Stomach (tissue), 9 donors: ENCODE results near the gene CCND1. TPM values are rescaled to one million over a fixed set of nuclear protein-coding genes. Genes with fewer than 3 reads are reported as not detected.
A peak's percentile ranks its signal among the peaks of the same experiment; 100 is the strongest.

Experiments
- DNase-seq, 2 donors: peaks; one replicate each; pipeline versions ENCODE4 v3.0.0 to v3.0.0-alpha.2; 2013 to 2019
- H3K27ac ChIP-seq, 5 donors: fragments of 200-600 bp in 4 of 5; sonication (generic) in 4 of 5; one replicate each; pipeline ENCODE4 v1.5.1; 2013 to 2019; ENCODE audit warnings: mild to moderate bottlenecking in 1 of 5, moderate library complexity in 1 of 5
- H3K27me3 ChIP-seq, 3 donors: fragments of 200-600 bp; sonication (generic); one replicate each; pipeline ENCODE4 v1.5.1; 2017 to 2019; ENCODE audit warnings: mixed run types in 1 of 3
- H3K36me3 ChIP-seq, 4 donors: fragments of 200-600 bp; sonication (generic); 1 replicate in 3 of 4; 2 replicates in 1 of 4; pipeline ENCODE4 v1.5.1; 2016 to 2019
- H3K4me1 ChIP-seq, 4 donors: fragments of 200-600 bp; sonication (generic); one replicate each; pipeline ENCODE4 v1.5.1; 2016 to 2019
- H3K4me3 ChIP-seq, 4 donors: fragments of 200-600 bp; sonication (generic) in 3 of 4; one replicate each; pipeline ENCODE4 v1.5.1; 2016 to 2019; ENCODE audit warnings: mild to moderate bottlenecking in 1 of 4
- H3K9me3 ChIP-seq, 4 donors: fragments of 200-600 bp; sonication (generic); one replicate each; pipeline ENCODE4 v1.5.1; 2016 to 2019
- EP300 ChIP-seq: sonication (generic); formaldehyde crosslinking; IDR thresholded peaks from one replicate; pipeline ENCODE4 v1.6.1; 2017; ENCODE audit warnings: antibody characterized with exemption
- POLR2A ChIP-seq, 4 donors: fragments of 450-650 bp; IDR thresholded peaks; one replicate each; pipeline ENCODE4 v1.6.1; 2016; ENCODE audit warnings: antibody characterized with exemption in 4 of 4, control low read depth in 2 of 4, mild to moderate bottlenecking in 1 of 4, moderate library complexity in 1 of 4
- POLR2AphosphoS5 ChIP-seq, 3 donors: sonication (generic); formaldehyde crosslinking; IDR thresholded peaks; one replicate each; pipeline ENCODE4 v1.6.1; 2016; ENCODE audit warnings: antibody characterized with exemption in 3 of 3
- WGBS, 5 donors: extraction: QIAGEN DNeasy Blood & Tissue Kit in 3 of 5; methylation state at CpG; one replicate each; pipeline versions ENCODE4 v1.1.5 to v1.1.7; 2013 to 2018; 5-methylcytosine and 5-hydroxymethylcytosine counted together
- intact Hi-C: fragments of 100-400 bp; cut with DNase I; formaldehyde crosslinking; loops from one replicate; pipeline ENCODE4 v1.15.1; 2023; ENCODE audit warnings: low total_unique reads
- polyA plus RNA-seq, 3 donors: library from polyadenylated mRNA; stranded (reverse); fragments of 200-250 nt; gene quantifications; one replicate each; pipeline ENCODE4 v1.2.3, GENCODE V29; 2013
- total RNA-seq, 5 donors: library from RNA; depleted of rRNA; stranded (reverse); fragments of >200 nt; gene quantifications; one replicate each; pipeline versions ENCODE4 v1.1.0 to v1.2.3, GENCODE V29; 2014 to 2016
- TF ChIP-seq, protein P1 (sequence below), 7 experiments: fragments of 450-650 bp in 4 of 7; fragments of 200-600 bp in 3 of 7; sonication (generic) in 3 of 7; IDR thresholded peaks; one replicate each; pipeline ENCODE4 v1.5.1; 2016 to 2019; ENCODE audit warnings: antibody characterized with exemption in 7 of 7, control low read depth in 2 of 7, mild to moderate bottlenecking in 1 of 7
- donor health status: healthy with polysubstance abuse.
- donor health status: Bipolar disorder and iron deficiency.
- donor health status: healthy.

Gene CCND1
- total and polyA plus RNA-seq, 8 donors = 17.6 to 293 (median 55.1) TPM

GRCh38 chr11:69636512-69637197 is 4.3 kb upstream of the CCND1 start:
- no peaks in the 10 kb centered on the region for H3K9me3 ChIP-seq
- H3K4me3 ChIP-seq = peak overlapping the region; percentile 33 to 50 (median 41)
- DNase-seq = peak; percentile 62 to 90
- WGBS, 5 donors = 2 to 8% (median 5%) methylated on average over 52 to 63 of the region's 63 CpGs
- H3K27ac ChIP-seq = peak overlapping the region in 2 of 5 donors; percentile 52 to 56
- intact Hi-C loops = no loop called here
- H3K4me1 ChIP-seq = peaks cover 55 to 60% (median 57%) of the 10 kb centered on the region in 4 donors
- TF ChIP-seq POLR2AphosphoS5 (IDR thresholded peaks at IDR 0.05) (peak; percentile 46 to 80 (median 61)), EP300 (no peak)
- peaks cover 8 to 80% (median 50%) of the 10 kb centered on the region in 3 donors for H3K27me3 ChIP-seq
- H3K36me3 ChIP-seq = no peaks in the 10 kb centered on the region

DNA sequence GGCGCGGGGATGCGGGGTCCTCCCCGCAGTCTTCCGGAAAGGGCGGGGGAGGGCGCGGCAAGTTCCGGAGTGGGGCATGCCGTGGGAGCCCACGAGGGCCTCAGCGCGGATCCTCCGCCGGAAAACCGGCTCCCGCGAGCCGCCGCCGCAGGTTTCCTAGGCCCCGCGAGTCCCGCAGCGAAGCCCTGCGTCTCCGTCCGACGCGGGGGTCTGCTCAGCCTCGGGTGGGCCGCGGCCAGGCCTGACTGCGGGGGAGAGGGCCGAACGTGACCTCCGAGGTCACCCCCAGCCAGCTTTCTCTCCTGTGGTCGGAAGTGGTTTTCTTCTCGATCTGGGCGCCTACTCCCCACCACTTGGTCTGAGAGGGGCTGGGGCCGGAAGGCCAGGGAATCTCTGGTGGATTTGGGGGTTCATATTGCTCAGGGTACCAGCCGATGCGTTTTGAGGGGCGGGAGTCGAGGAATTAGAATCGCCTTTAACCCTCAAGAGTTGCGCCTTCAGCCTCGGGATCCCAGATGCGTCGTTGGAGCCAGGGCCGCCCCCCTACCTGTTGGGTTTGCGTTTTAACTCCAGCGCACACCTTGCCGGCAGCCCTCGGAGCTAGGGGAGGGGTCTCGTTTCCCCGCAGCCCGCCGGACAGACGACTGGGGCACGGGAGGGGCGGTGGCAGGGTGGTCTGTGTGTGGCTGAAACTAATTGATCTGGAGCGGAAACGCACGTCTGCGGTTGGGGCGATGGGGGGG is 3.6 kb upstream of the CCND1 start:
- peak overlapping the region in 4 of 5 donors; percentile 73 to 86 (median 75) for H3K27ac ChIP-seq
- intact Hi-C loops = no loop called here
- H3K4me1 ChIP-seq = peaks cover 59 to 67% (median 63%) of the 10 kb centered on the region in 4 donors
- TF ChIP-seq POLR2A (IDR thresholded peaks at IDR 0.05) (no peak), EP300 (no peak), POLR2AphosphoS5 (IDR thresholded peaks at IDR 0.05) (no peak)
- TF ChIP-seq, protein P1, sequence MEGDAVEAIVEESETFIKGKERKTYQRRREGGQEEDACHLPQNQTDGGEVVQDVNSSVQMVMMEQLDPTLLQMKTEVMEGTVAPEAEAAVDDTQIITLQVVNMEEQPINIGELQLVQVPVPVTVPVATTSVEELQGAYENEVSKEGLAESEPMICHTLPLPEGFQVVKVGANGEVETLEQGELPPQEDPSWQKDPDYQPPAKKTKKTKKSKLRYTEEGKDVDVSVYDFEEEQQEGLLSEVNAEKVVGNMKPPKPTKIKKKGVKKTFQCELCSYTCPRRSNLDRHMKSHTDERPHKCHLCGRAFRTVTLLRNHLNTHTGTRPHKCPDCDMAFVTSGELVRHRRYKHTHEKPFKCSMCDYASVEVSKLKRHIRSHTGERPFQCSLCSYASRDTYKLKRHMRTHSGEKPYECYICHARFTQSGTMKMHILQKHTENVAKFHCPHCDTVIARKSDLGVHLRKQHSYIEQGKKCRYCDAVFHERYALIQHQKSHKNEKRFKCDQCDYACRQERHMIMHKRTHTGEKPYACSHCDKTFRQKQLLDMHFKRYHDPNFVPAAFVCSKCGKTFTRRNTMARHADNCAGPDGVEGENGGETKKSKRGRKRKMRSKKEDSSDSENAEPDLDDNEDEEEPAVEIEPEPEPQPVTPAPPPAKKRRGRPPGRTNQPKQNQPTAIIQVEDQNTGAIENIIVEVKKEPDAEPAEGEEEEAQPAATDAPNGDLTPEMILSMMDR (IDR thresholded peaks at IDR 0.05) = no peak
- peaks cover 8 to 88% (median 54%) of the 10 kb centered on the region in 3 donors for H3K27me3 ChIP-seq
- 11 to 29% (median 16%) methylated on average over 36 to 67 of the region's 67 CpGs for WGBS, 5 donors
- H3K36me3 ChIP-seq = no peaks in the 10 kb centered on the region
- H3K9me3 ChIP-seq = no peaks in the 10 kb centered on the region
- DNase-seq = peak in 1 of 2 donors; percentile 44
- H3K4me3 ChIP-seq = peak overlapping the region; percentile 37 to 50 (median 41)

GRCh38 chr11:69637941-69638871 is 2.8 kb upstream of the CCND1 start:
- peak overlapping the region; percentile 37 to 50 (median 41) for H3K4me3 ChIP-seq
- H3K36me3 ChIP-seq = no peaks in the 10 kb centered on the region
- H3K4me1 ChIP-seq = peaks cover 65 to 75% (median 70%) of the 10 kb centered on the region in 4 donors
- peak overlapping the region; percentile 44 to 86 (median 73) for H3K27ac ChIP-seq
- WGBS, 5 donors = 1 to 4% (median 2%) methylated on average over 28 to 78 of the region's 78 CpGs
- H3K27me3 ChIP-seq = peaks cover 8 to 96% (median 54%) of the 10 kb centered on the region in 3 donors
- DNase-seq = peak; percentile 77 to 87
- intact Hi-C loops = no loop called here
- H3K9me3 ChIP-seq = no peaks in the 10 kb centered on the region
- TF ChIP-seq EP300 (no peak), POLR2A (IDR thresholded peaks at IDR 0.05) (no peak)
- TF ChIP-seq, protein P1 (IDR thresholded peaks at IDR 0.05) = no peak

DNA sequence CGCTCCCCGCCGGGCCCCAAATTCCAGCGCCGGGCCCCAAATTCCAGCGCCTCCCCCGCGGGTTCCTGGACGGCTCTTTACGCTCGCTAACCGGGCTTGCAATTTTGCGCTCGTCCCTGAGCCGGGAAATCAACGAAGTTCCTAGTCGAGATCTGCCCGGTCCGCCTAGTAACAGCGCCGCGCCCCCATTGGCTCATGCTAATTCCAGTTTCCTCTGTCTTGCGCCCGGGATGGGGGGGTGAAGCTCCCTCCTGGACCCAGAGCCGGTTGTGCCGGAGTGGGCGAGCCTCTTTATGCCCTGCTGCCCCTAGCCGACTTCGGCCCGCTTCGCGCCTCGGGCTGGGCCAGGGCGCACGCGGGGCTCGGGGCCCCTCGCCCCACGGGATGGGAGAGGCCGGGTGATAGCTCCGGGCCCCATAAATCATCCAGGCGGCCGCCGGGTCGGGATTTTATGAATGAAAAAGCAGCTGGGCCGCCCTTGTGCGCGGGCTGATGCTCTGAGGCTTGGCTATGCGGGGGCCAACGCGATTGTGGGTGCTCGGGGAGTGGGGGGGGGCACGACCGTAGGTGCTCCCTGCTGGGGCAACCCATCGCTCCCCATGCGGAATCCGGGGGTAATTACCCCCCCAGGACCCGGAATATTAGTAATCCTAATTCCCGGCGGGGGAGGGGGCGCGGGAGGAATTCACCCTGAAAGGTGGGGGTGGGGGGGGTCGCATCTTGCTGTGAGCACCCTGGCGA is 1.8 kb upstream of the CCND1 start:
- WGBS, 5 donors = 0 to 2% (median 1%) methylated on average over 21 to 64 of the region's 64 CpGs
- H3K4me3 ChIP-seq = peak overlapping the region; percentile 37 to 50 (median 41)
- peaks cover 74 to 84% (median 79%) of the 10 kb centered on the region in 4 donors for H3K4me1 ChIP-seq
- H3K9me3 ChIP-seq = no peaks in the 10 kb centered on the region
- peaks cover 0 to 6% (median 0%) of the 10 kb centered on the region in 4 donors for H3K36me3 ChIP-seq
- H3K27me3 ChIP-seq = peaks cover 8 to 99% (median 54%) of the 10 kb centered on the region in 3 donors
- DNase-seq = peak; percentile 91 to 97
- TF ChIP-seq, protein P1 (IDR thresholded peaks at IDR 0.05) = no peak
- TF ChIP-seq POLR2AphosphoS5 (IDR thresholded peaks at IDR 0.05) = peak; percentile 7 to 61 (median 33)
- intact Hi-C loops = no loop called here
- peak overlapping the region; percentile 73 to 86 (median 77) for H3K27ac ChIP-seq
